Activated T-helper 1 cell treated with anti-CD3 and anti-CD28 coated beads, Interleukin-12 subunit alpha, Interleukin-12 subunit beta, Interleukin-2, Interleukin-4 antibody, amounts not matched to agents 30 ng/mL and 10 ng/mL and 1 ng/mL, durations not matched to agents 14 hours and 24 hours and 36 hours (primary cell): ENCODE measurements around the gene PELI2. TPM values are rescaled to one million over a fixed set of nuclear protein-coding genes. Genes with fewer than 3 reads are reported as not detected.

Experiments used
- DNase-seq: peaks from one replicate; pipeline ENCODE4 v3.0.0; 2021; ENCODE audit warnings: low spot score
- H3K27ac Mint-ChIP-seq: one replicate; pipeline ENCODE4 v1.8.0; 2021; ENCODE audit warnings: mild to moderate bottlenecking, mixed read lengths
- H3K27me3 Mint-ChIP-seq: one replicate; pipeline ENCODE4 v1.8.0; 2022; ENCODE audit warnings: mild to moderate bottlenecking, moderate library complexity, mixed read lengths; ENCODE audit not compliant: insufficient read depth
- H3K36me3 Mint-ChIP-seq: one replicate; pipeline ENCODE4 v1.8.0; 2021; ENCODE audit warnings: low read depth, mixed read lengths
- H3K4me1 Mint-ChIP-seq: one replicate; pipeline ENCODE4 v1.8.0; 2021; ENCODE audit warnings: low read depth, mixed read lengths
- H3K4me3 Mint-ChIP-seq: one replicate; pipeline ENCODE4 v1.8.0; 2021; ENCODE audit warnings: mild to moderate bottlenecking, moderate library complexity, mixed read lengths
- H3K9me3 Mint-ChIP-seq: one replicate; pipeline ENCODE4 v1.8.0; 2021; ENCODE audit warnings: mixed read lengths
- intact Hi-C: fragments of 100-400 bp; cut with micrococcal nuclease; formaldehyde crosslinking; loops from one replicate; pipeline ENCODE4 v1.15.1; 2024
- total RNA-seq: library from RNA; stranded (reverse); gene quantifications from 2 replicates; pipeline ENCODE4 v1.2.3, GENCODE V29; 2022

PELI2 gene
- total RNA-seq, 1 donor from 2014 or later, result 4.5 TPM

DNA sequence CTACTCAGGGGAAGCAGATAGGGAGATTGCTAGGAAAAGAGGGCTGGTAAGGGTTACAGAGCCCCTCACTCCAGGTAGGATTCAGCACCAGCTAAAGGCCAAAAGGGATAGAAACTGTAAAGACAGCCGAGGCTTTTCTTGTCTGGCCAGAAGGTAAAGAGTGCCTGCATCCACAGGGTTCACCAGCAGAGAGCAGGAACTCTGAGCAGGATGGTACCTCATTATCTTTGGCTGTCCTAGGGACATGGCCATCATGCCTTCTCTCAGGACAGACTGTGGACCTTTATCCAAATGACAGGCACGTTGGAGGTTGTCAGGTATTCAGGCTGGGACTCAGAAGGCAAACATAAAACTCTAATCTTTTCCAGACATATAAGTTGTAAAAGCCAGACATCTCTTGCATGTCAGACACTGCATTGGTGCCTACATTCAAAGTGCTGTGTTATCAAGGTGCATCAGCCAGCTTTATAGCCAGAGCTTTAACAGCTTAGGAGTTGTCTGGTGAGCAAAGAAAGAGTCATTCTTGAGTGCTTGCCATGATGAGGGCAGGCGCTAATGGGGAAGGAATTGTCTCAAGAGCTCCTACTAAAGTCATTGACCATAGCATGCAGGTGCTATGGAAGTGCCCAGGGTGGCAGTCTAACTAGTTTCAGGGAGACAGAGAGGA lies 89.5 kb downstream of the PELI2 start:
- Mint-ChIP-seq H3K36me3 (no peaks in the 10 kb centered on the region), H3K27me3 (no peaks in the 10 kb centered on the region), H3K27ac (no peak overlapping the region), H3K4me3 (no peak overlapping the region), H3K4me1 (no peaks in the 10 kb centered on the region), H3K9me3 (no peaks in the 10 kb centered on the region)
- no peak for DNase-seq
- intact Hi-C loops, result no loop called here

DNA sequence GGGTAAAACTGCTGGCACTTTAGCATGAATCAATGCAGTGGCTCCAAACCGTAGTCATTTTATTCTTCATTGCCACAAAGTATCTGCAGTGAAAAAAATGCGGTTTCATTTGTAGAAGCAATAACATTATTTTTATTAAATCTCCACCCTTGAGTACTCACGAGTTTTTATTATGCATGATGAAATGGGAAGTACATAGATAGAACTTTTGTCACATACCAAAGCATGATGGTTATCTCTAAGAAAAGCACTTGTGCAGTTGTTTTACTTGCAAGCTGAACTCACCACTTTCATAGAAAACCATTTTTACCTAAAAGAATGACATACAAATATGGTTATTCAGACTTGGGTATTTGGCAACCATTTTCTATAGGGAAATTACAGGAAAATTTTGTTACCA lies 90.3 kb downstream of the PELI2 start:
- H3K9me3 Mint-ChIP-seq, result no peaks in the 10 kb centered on the region
- intact Hi-C loops, result no loop called here

DNA sequence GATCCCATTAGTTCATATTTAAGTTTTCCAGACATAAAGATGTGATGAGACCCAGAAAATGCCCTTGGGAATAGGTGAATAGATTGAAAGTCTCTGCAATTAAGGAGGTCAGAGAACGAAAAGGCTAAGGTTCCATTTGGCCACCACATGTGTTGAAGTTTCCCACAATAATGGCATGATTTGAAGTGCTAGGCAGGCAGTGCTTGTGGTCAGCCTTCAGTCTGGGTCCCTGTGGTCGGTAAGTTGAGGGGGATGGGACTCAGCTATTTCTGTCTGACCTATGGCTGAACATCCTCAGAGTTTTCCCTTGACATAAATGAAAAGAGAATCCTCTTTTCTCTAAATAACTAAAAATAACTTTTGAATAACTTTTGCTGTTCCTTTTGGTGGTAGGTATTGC lies 92.4 kb downstream of the PELI2 start:
- H3K9me3 Mint-ChIP-seq, result no peaks in the 10 kb centered on the region
- no peaks in the 10 kb centered on the region for H3K36me3 Mint-ChIP-seq
- no peak overlapping the region for H3K4me3 Mint-ChIP-seq
- H3K4me1 Mint-ChIP-seq, result no peaks in the 10 kb centered on the region
- no peak for DNase-seq
- intact Hi-C loops, result no loop called here
- no peak overlapping the region for H3K27ac Mint-ChIP-seq
- H3K27me3 Mint-ChIP-seq, result no peaks in the 10 kb centered on the region

More for the DNA sequence above, 90.3 kb downstream of the PELI2 start:
- no peaks in the 10 kb centered on the region for H3K4me1 Mint-ChIP-seq
- DNase-seq, result no peak
- no peak overlapping the region for H3K27ac Mint-ChIP-seq
- no peaks in the 10 kb centered on the region for H3K27me3 Mint-ChIP-seq
- no peaks in the 10 kb centered on the region for H3K36me3 Mint-ChIP-seq
- no peak overlapping the region for H3K4me3 Mint-ChIP-seq

DNA sequence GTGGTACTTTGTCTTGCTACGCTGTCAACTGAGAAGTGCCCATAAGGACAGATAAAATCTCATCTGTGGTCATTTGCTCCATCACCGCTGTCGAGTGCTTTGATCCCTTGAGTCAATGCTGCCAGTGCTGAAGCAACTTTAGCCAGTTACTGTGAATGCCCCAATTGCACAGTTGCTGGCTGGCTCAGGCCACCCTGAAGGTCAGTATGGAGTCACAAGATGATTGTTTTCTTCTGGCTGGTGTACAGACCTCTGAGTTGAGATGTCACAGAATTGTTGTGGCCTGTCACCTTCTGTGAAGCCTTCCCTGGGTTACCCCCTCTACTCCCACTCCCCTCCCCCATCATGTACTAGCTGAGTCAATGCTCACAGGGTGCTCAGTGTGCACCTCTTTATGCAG lies 92.9 kb downstream of the PELI2 start:
- intact Hi-C loops, result no loop called here
- no peaks in the 10 kb centered on the region for H3K36me3 Mint-ChIP-seq
- no peak overlapping the region for H3K4me3 Mint-ChIP-seq
- no peak overlapping the region for H3K27ac Mint-ChIP-seq
- H3K27me3 Mint-ChIP-seq, result no peaks in the 10 kb centered on the region
- no peaks in the 10 kb centered on the region for H3K9me3 Mint-ChIP-seq
- no peak for DNase-seq
- H3K4me1 Mint-ChIP-seq, result no peaks in the 10 kb centered on the region

DNA sequence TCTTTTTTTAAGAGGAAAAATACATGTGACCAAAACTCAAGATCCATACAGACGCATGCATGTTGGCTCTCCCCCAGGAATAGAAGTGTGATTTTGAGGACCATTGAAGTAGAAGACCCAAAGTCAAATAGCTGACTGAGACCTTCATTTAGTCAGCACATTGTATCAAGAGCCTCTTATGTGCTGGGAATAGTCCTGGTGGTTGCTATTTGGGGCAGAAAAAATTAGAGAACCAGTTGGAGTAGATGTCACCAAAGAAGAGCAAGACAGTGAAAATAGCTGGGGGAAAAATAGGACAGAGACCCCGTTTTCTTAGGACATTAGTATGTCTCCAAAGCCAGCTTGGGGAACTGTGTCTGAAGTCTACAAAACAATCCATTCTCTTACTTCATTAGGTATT lies 93.6 kb downstream of the PELI2 start:
- Mint-ChIP-seq H3K27me3 (no peaks in the 10 kb centered on the region), H3K9me3 (no peaks in the 10 kb centered on the region), H3K4me3 (no peak overlapping the region), H3K36me3 (no peaks in the 10 kb centered on the region), H3K27ac (no peak overlapping the region), H3K4me1 (no peaks in the 10 kb centered on the region)
- intact Hi-C loops, result no loop called here
- no peak for DNase-seq

GRCh38 chr14:56212521-56212920 lies 94.3 kb downstream of the PELI2 start:
- intact Hi-C loops, result no loop called here
- H3K4me1 Mint-ChIP-seq, result no peaks in the 10 kb centered on the region
- no peak for DNase-seq
- no peak overlapping the region for H3K4me3 Mint-ChIP-seq
- H3K36me3 Mint-ChIP-seq, result no peaks in the 10 kb centered on the region
- no peaks in the 10 kb centered on the region for H3K9me3 Mint-ChIP-seq
- no peak overlapping the region for H3K27ac Mint-ChIP-seq
- no peaks in the 10 kb centered on the region for H3K27me3 Mint-ChIP-seq

GRCh38 chr14:56213306-56213705 lies 95.1 kb downstream of the PELI2 start:
- Mint-ChIP-seq H3K4me3 (no peak overlapping the region), H3K36me3 (no peaks in the 10 kb centered on the region), H3K27me3 (no peaks in the 10 kb centered on the region), H3K4me1 (no peaks in the 10 kb centered on the region), H3K9me3 (no peaks in the 10 kb centered on the region), H3K27ac (no peak overlapping the region)
- DNase-seq, result no peak
- intact Hi-C loops, result no loop called here

DNA sequence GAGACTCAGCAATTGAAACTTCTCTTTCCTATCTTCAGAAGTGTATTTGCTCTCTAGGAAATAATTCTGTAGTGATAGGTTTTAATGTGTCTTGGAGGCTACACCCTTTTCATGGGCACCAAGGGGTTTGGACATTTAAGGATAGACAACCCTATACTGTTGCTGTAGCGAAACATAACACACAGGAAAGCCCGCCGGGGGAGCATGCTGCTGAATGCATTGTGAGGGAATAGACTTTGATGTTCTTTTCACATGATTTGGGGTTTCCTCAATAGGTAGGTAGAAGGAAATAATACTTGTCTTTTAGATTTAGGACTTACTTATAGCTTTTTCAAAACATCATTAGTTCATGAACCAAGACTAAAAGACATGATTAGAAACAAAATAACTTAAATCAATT lies 97.0 kb downstream of the PELI2 start:
- H3K27ac Mint-ChIP-seq, result no peak overlapping the region
- DNase-seq, result no peak
- H3K36me3 Mint-ChIP-seq, result no peaks in the 10 kb centered on the region
- H3K4me1 Mint-ChIP-seq, result no peaks in the 10 kb centered on the region
- H3K4me3 Mint-ChIP-seq, result no peak overlapping the region
- no peaks in the 10 kb centered on the region for H3K9me3 Mint-ChIP-seq
- intact Hi-C loops, result no loop called here
- no peaks in the 10 kb centered on the region for H3K27me3 Mint-ChIP-seq

DNA sequence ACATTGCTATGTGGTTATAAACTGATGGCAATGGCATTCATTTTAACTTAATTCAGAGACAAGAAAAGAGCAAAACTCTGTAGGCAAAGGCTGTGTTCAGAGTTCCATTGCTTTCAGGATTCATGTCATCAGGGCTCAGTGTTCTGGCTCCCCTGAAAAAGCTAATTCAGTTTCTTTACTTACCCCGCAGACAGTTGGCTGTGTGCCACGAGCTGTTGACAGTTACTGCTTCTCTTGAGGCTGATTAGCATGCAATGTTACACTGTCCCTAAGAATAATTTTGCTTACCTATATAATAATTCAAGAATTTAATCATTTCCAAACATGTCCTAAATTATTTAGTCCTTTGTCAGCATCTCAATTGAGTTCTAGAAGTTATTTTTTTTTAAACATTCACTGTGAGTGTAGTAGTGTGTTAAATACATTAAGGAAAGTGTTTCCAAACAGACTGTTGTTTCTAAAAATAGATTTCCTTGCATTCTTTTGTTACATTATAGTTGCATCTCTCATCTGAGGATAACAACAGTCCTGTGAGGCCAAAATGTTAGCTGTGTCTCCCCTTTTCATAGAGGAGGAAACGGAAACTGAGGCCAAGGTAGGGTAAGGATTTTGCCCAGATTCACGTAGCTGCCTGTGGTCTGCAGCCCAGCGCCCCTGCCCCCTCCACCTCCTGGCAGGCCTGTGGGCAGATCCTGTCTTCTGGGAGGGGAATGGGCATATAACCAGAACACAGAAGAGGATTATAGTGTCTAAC lies 98.6 kb downstream of the PELI2 start:
- peak overlapping the region; percentile 4 for H3K27ac Mint-ChIP-seq
- intact Hi-C loops, result no loop called here
- no peaks in the 10 kb centered on the region for H3K36me3 Mint-ChIP-seq
- no peak overlapping the region for H3K4me3 Mint-ChIP-seq
- DNase-seq, result no peak
- no peaks in the 10 kb centered on the region for H3K4me1 Mint-ChIP-seq
- H3K9me3 Mint-ChIP-seq, result no peaks in the 10 kb centered on the region
- H3K27me3 Mint-ChIP-seq, result no peaks in the 10 kb centered on the region

DNA sequence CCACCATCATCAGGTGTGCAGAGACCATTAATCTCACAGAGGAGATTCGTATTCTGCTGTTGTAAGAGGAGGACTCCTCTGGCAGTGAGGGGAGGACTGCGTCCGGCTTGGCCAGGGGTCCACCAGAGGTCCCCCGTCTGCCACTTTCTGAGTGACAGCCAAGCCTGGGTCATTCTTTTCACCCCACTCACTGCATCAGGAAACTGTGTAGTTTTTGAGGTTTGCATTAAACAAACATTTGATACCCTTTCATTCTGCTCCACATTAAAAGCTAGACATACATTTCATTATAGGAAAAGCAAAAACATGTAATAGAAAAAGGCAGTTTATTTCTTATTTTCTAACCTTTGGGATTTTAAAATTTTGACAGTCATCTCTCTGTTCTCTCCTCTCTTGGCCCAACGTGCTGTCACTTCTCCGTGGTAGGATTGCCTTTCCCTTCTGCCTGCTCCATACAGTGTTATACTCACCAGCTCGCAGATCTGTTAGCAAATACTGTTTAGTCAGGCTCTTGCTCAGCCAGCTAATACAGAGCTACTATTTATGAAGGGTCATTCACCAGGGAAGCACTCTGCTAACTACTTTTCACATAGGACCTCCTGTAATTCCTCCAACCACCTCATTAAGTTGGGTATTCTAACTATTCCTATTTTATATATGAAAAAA lies 99.3 kb downstream of the PELI2 start:
- no peaks in the 10 kb centered on the region for H3K36me3 Mint-ChIP-seq
- intact Hi-C loops, result no loop called here
- H3K9me3 Mint-ChIP-seq, result no peaks in the 10 kb centered on the region
- H3K4me3 Mint-ChIP-seq, result no peak overlapping the region
- DNase-seq, result no peak
- H3K27me3 Mint-ChIP-seq, result no peaks in the 10 kb centered on the region
- no peaks in the 10 kb centered on the region for H3K4me1 Mint-ChIP-seq
- peak overlapping the region; percentile 4 for H3K27ac Mint-ChIP-seq

DNA sequence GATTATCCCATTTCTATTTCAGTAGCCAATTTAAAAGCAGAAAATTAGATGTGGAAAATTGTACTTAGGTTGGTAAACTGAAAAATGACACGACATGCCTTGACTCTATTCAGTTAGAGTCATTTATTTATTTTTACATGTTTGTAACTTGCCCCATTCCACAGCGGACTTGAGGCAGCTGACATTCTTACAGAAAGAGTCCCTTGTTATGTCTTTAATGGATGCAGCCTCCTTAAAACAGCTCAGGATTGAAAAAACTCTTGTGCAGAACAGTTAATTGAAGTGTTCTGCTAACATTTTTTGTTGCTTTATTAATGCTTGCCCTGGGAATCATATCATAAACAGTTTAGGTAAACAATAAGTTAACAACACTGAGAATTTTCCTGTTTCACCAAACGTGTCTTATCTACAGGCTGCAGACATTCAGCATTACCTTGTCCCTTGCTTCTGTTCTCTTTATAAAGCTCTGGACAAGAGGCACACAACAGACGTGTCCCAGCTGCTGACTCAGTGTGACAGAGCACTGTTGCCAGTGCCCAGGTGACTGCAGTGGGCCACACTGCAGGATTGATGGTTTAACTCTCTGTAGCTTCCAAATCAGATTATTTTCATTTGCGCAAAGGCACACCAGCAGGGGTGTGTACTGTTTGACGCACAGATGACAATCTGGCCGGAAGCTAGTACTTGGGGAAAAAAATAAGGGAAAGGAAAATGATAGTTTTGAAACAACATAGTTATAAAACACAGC lies 101.6 kb downstream of the PELI2 start:
- H3K27ac Mint-ChIP-seq, result no peak overlapping the region
- DNase-seq, result no peak
- H3K9me3 Mint-ChIP-seq, result no peaks in the 10 kb centered on the region
- H3K4me3 Mint-ChIP-seq, result no peak overlapping the region
- H3K36me3 Mint-ChIP-seq, result no peaks in the 10 kb centered on the region
- intact Hi-C loops, result no loop called here
- no peaks in the 10 kb centered on the region for H3K4me1 Mint-ChIP-seq
- H3K27me3 Mint-ChIP-seq, result no peaks in the 10 kb centered on the region

GRCh38 chr14:56221382-56222128 lies 103.3 kb downstream of the PELI2 start:
- H3K4me3 Mint-ChIP-seq, result no peak overlapping the region
- no peaks in the 10 kb centered on the region for H3K36me3 Mint-ChIP-seq
- no peak overlapping the region for H3K27ac Mint-ChIP-seq
- H3K27me3 Mint-ChIP-seq, result no peaks in the 10 kb centered on the region
- intact Hi-C loops, result no loop called here
- no peaks in the 10 kb centered on the region for H3K9me3 Mint-ChIP-seq
- DNase-seq, result no peak
- no peaks in the 10 kb centered on the region for H3K4me1 Mint-ChIP-seq
